Neutrophil (primary cell): Measurements from ENCODE around the gene ULK1.

ENCODE experiments used
- H3K27ac ChIP-seq: fragments of 200-600 bp; sonication (generic); 2 replicates; pipeline ENCODE4 v1.5.1; 2016; ENCODE audit warnings: mild to moderate bottlenecking, moderate library complexity
- H3K27me3 ChIP-seq: fragments of 200-600 bp; sonication (generic); 2 replicates; pipeline ENCODE4 v1.6.0; 2016; ENCODE audit warnings: mild to moderate bottlenecking
- H3K36me3 ChIP-seq: fragments of 200-600 bp; sonication (generic); 2 replicates; pipeline ENCODE4 v1.5.1; 2017
- H3K4me1 ChIP-seq, 2 experiments: fragments of 200-600 bp in 1 of 2; sonication (generic) in 1 of 2; 1 replicate in 1 of 2; 2 replicates in 1 of 2; pipeline versions ENCODE4 v1.5.1 to v1.6.1; 2013 to 2016; ENCODE audit warnings: low read depth in 1 of 2, low read length in 1 of 2, mild to moderate bottlenecking in 1 of 2, moderate library complexity in 1 of 2; ENCODE audit not compliant: control insufficient read depth in 1 of 2, insufficient read depth in 1 of 2
- H3K4me3 ChIP-seq, 2 experiments: fragments of 200-600 bp in 1 of 2; sonication (generic) in 1 of 2; 1 replicate in 1 of 2; 2 replicates in 1 of 2; pipeline ENCODE4 v1.5.1; 2013 to 2016; ENCODE audit warnings: low read depth in 1 of 2, low read length in 1 of 2, mild to moderate bottlenecking in 1 of 2, moderate library complexity in 1 of 2
- H3K9me3 ChIP-seq: fragments of 200-600 bp; sonication (generic); 2 replicates; pipeline ENCODE4 v1.5.1; 2016
- CTCF ChIP-seq: fragments of 200-600 bp; sonication (generic); IDR thresholded peaks from 2 replicates; pipeline ENCODE4 v1.5.1; 2016; ENCODE audit warnings: antibody characterized with exemption

The ULK1 gene

GRCh38 chr12:131928711-131929580 lies 34.5 kb downstream of the ULK1 start, which contains the start of gene PUS1:
Gene PUS1, plus strand, starts transcription at chr12:131929276. Its CDS starts 447 bp downstream, at chr12:131929723.
- peaks cover 19% of the 10 kb centered on the region in 2 experiments for H3K4me1 ChIP-seq
- peak within 1 kb of the TSS; percentile 78 to 83 for H3K4me3 ChIP-seq
- peaks cover 3% of the 10 kb centered on the region for H3K36me3 ChIP-seq
- TF ChIP-seq CTCF = no peak
- H3K27me3 ChIP-seq = peaks cover 20% of the 10 kb centered on the region
- peak within 1 kb of the TSS; percentile 67 for H3K27ac ChIP-seq
- H3K9me3 ChIP-seq = no peaks in the 10 kb centered on the region

DNA sequence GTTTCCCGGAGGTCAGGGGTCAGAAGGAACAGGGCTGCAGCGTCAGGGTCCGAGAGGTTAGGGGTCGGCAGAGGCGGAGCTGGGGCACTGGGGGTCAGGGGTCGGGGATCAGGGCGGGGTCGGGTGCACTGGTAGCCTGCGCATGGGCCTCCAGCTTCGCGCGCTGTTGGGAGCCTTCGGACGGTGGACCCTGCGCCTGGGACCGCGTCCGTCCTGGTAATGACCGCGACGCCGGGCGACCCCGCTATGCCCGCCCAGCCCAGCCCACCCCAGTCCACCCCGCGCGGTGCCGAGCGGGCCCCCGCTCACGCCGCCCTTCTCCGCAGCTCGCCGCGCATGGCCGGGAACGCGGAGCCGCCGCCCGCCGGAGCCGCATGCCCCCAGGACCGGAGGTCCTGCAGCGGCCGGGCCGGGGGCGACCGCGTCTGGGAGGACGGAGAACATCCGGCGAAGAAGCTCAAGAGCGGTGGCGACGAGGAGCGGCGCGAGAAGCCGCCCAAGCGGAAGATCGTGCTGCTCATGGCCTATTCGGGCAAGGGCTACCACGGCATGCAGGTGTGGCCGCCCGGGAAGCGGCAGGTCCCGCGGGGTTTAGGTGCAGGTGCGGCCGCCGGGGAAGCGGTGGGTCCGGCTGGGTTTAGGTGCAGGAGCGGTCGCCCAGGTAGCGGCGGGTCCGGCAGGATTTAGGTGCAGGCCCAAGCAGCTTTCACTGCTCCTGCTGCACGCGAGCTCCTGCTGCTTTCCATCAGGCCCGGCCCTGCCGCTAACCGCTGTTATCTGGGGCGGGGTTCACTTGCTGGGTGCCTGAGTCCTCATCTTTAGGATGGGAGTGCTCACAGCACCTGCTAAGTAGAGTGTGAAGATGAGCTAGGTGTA lies 35.4 kb downstream of the ULK1 start:
- Histone ChIP-seq H3K9me3 (no peaks in the 10 kb centered on the region), H3K4me3 (peak overlapping the region; percentile 78 to 83), H3K4me1 (peaks cover 19% of the 10 kb centered on the region in 2 experiments), H3K27ac (peak overlapping the region; percentile 31), H3K36me3 (peaks cover 9% of the 10 kb centered on the region), H3K27me3 (peaks cover 16% of the 10 kb centered on the region)
- TF ChIP-seq CTCF = no peak

GRCh38 chr12:131930510-131930909 lies 36.1 kb downstream of the ULK1 start:
- H3K4me3 ChIP-seq = peak overlapping the region in 1 of 2 experiments; percentile 83
- H3K27me3 ChIP-seq = peaks cover 12% of the 10 kb centered on the region
- H3K9me3 ChIP-seq = no peaks in the 10 kb centered on the region
- peaks cover 19% of the 10 kb centered on the region in 2 experiments for H3K4me1 ChIP-seq
- H3K27ac ChIP-seq = no peak overlapping the region
- H3K36me3 ChIP-seq = peaks cover 11% of the 10 kb centered on the region
- no peak for TF ChIP-seq CTCF

GRCh38 chr12:131933387-131933786 lies 39.0 kb downstream of the ULK1 start:
- TF ChIP-seq CTCF = no peak
- Histone ChIP-seq H3K4me3 (no peak overlapping the region), H3K4me1 (peaks cover 12 to 13% of the 10 kb centered on the region in 2 experiments), H3K27me3 (peaks cover 12% of the 10 kb centered on the region), H3K36me3 (peaks cover 11% of the 10 kb centered on the region), H3K27ac (no peak overlapping the region), H3K9me3 (no peaks in the 10 kb centered on the region)

DNA sequence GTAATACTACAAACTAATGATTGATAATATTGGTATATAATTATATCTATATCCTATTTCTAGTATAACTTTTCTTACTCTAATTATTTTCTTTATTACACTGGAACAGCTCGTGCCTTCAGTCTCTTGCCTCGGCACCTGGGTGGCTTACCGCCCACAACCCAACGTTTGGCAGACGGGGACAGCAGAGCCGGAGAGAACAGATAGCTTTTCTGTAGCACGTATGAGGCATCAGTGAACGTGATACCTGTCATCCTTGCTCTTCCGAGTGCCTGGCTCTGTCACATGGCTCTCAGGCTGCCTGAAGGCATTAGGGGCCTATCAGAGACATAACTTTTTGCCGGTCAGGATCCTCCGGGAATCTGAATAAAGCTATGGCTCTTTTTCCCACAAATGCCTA lies 40.1 kb downstream of the ULK1 start:
- no peak overlapping the region for H3K4me3 ChIP-seq
- no peak for TF ChIP-seq CTCF
- peaks cover 15% of the 10 kb centered on the region for H3K36me3 ChIP-seq
- peaks cover 5 to 8% of the 10 kb centered on the region in 2 experiments for H3K4me1 ChIP-seq
- no peaks in the 10 kb centered on the region for H3K9me3 ChIP-seq
- no peak overlapping the region for H3K27ac ChIP-seq
- H3K27me3 ChIP-seq = peaks cover 9% of the 10 kb centered on the region
